ENCODE data around the gene SLC30A9. TPM values are rescaled to one million over a fixed set of nuclear protein-coding genes. Genes with fewer than 3 reads are reported as not detected.

SLC30A9 gene
- total RNA-seq, 1 experiment from 2014 or later, result 43.4 TPM

- intact Hi-C loops (cut with micrococcal nuclease; ENCODE audit: unreplicated experiment), result no loop called here
- Mint-ChIP-seq H3K4me3 (ENCODE audit: low read depth, unreplicated experiment) (no peak overlapping the region), H3K4me1 (ENCODE audit: low read depth, unreplicated experiment) (no peaks in the 10 kb centered on the region), H3K9me3 (ENCODE audit: low read depth, unreplicated experiment) (no peaks in the 10 kb centered on the region), H3K27me3 (ENCODE audit: unreplicated experiment) (no peaks in the 10 kb centered on the region), H3K27ac (ENCODE audit: unreplicated experiment) (no peak overlapping the region), H3K36me3 (ENCODE audit: insufficient read depth, unreplicated experiment) (no peaks in the 10 kb centered on the region)
- no TSS peak for BruUV-seq (replicated peaks)
- CTCF ChIA-PET, result no interaction called here
- no peak for DNase-seq
- no peak for TF ChIP-seq CTCF (IDR thresholded peaks at IDR 0.05; ENCODE audit: unreplicated experiment)
Observed at GRCh38 chr4:42067264-42067663, 76.9 kb downstream of the SLC30A9 start.

GRCh38 chr4:42070463-42070862 lies 80.1 kb downstream of the SLC30A9 start:
- intact Hi-C loops (cut with micrococcal nuclease; ENCODE audit: unreplicated experiment), result no loop called here
- H3K36me3 Mint-ChIP-seq (ENCODE audit: insufficient read depth, unreplicated experiment), result no peaks in the 10 kb centered on the region
- no peak for TF ChIP-seq CTCF (IDR thresholded peaks at IDR 0.05; ENCODE audit: unreplicated experiment)
- H3K27me3 Mint-ChIP-seq (ENCODE audit: unreplicated experiment), result no peaks in the 10 kb centered on the region
- no peaks in the 10 kb centered on the region for H3K9me3 Mint-ChIP-seq (ENCODE audit: low read depth, unreplicated experiment)
- no peak for DNase-seq
- H3K4me3 Mint-ChIP-seq (ENCODE audit: low read depth, unreplicated experiment), result no peak overlapping the region
- no peaks in the 10 kb centered on the region for H3K4me1 Mint-ChIP-seq (ENCODE audit: low read depth, unreplicated experiment)
- no peak overlapping the region for H3K27ac Mint-ChIP-seq (ENCODE audit: unreplicated experiment)
- BruUV-seq (replicated peaks), result no TSS peak
- CTCF ChIA-PET, result no interaction called here

GRCh38 chr4:42074294-42074693 lies 84.0 kb downstream of the SLC30A9 start:
- TF ChIP-seq CTCF (IDR thresholded peaks at IDR 0.05; ENCODE audit: unreplicated experiment), result no peak
- no peaks in the 10 kb centered on the region for H3K36me3 Mint-ChIP-seq (ENCODE audit: insufficient read depth, unreplicated experiment)
- H3K4me1 Mint-ChIP-seq (ENCODE audit: low read depth, unreplicated experiment), result no peaks in the 10 kb centered on the region
- intact Hi-C loops (cut with micrococcal nuclease; ENCODE audit: unreplicated experiment), result no loop called here
- BruUV-seq (replicated peaks), result no TSS peak
- no peaks in the 10 kb centered on the region for H3K27me3 Mint-ChIP-seq (ENCODE audit: unreplicated experiment)
- CTCF ChIA-PET, result no interaction called here
- no peak overlapping the region for H3K4me3 Mint-ChIP-seq (ENCODE audit: low read depth, unreplicated experiment)
- no peaks in the 10 kb centered on the region for H3K9me3 Mint-ChIP-seq (ENCODE audit: low read depth, unreplicated experiment)
- no peak overlapping the region for H3K27ac Mint-ChIP-seq (ENCODE audit: unreplicated experiment)
- DNase-seq, result no peak

GRCh38 chr4:42078184-42078801 lies 88.0 kb downstream of the SLC30A9 start:
- no peak for TF ChIP-seq CTCF (IDR thresholded peaks at IDR 0.05; ENCODE audit: unreplicated experiment)
- no peaks in the 10 kb centered on the region for H3K36me3 Mint-ChIP-seq (ENCODE audit: insufficient read depth, unreplicated experiment)
- no peaks in the 10 kb centered on the region for H3K9me3 Mint-ChIP-seq (ENCODE audit: low read depth, unreplicated experiment)
- DNase-seq, result no peak
- H3K4me3 Mint-ChIP-seq (ENCODE audit: low read depth, unreplicated experiment), result no peak overlapping the region
- no peaks in the 10 kb centered on the region for H3K27me3 Mint-ChIP-seq (ENCODE audit: unreplicated experiment)
- no TSS peak for BruUV-seq (replicated peaks)
- intact Hi-C loops (cut with micrococcal nuclease; ENCODE audit: unreplicated experiment), result no loop called here
- no peak overlapping the region for H3K27ac Mint-ChIP-seq (ENCODE audit: unreplicated experiment)
- H3K4me1 Mint-ChIP-seq (ENCODE audit: low read depth, unreplicated experiment), result no peaks in the 10 kb centered on the region
- CTCF ChIA-PET, result no interaction called here
